PC-3 (cell line): ENCODE results near the gene OXSR1. TPM values are rescaled to one million over a fixed set of nuclear protein-coding genes. Genes with fewer than 3 reads are reported as not detected.

Experiments used
- ATAC-seq: fragments of 200-7000 bp; cut with Tn5 transposase; 2 replicates; pipeline ENCODE4 v1.9.1; 2020; ENCODE audit warnings: mild to moderate bottlenecking, moderate library complexity
- BruUV-seq: library from RNA; stranded (reverse); fragments of 400-500 nt; replicated peaks from 2 replicates; lab custom pipeline; 2021; lab: Mats Ljungman, UMichigan
- CTCF ChIA-PET: fragments of 300-600 bp; sonication (Branson Sonifier 250); formaldehyde crosslinking; loops from one replicate; lab custom pipeline; 2022; ENCODE audit warnings: antibody characterized with exemption; lab: Charles Lee
- POLR2A ChIA-PET: fragments of 300-600 bp; sonication (Branson Sonifier 250); formaldehyde crosslinking; loops from one replicate; lab custom pipeline; 2022; ENCODE audit warnings: antibody characterized with exemption; ENCODE audit not compliant: unreplicated experiment; lab: Charles Lee
- DNase-seq: peaks from one replicate; pipeline ENCODE4 v3.0.0-alpha.2; 2015
- H2AFZ ChIP-seq: fragments of 300-600 bp; sonication (generic); 2 replicates; pipeline ENCODE4 v1.6.0; 2016; ENCODE audit warnings: antibody characterized with exemption, low read length
- H3F3A ChIP-seq: fragments of 300-600 bp; sonication (generic); one replicate; pipeline ENCODE4 v1.6.0; 2017; ENCODE audit warnings: antibody characterized with exemption, low read length, control low read depth, mild to moderate bottlenecking; ENCODE audit not compliant: unreplicated experiment
- H3K27ac ChIP-seq: fragments of 300-600 bp; sonication (generic); 2 replicates; pipeline ENCODE4 v1.5.1; 2016; ENCODE audit warnings: mild to moderate bottlenecking, low read length
- H3K27me3 ChIP-seq: fragments of 300-600 bp; sonication (generic); 2 replicates; pipeline ENCODE4 v1.6.1; 2016; ENCODE audit warnings: low read length, mixed read lengths
- H3K36me3 ChIP-seq: fragments of 300-600 bp; sonication (generic); 2 replicates; pipeline ENCODE4 v1.6.1; 2016; ENCODE audit warnings: low read depth, mixed run types, low read length, mixed read lengths
- H3K4me1 ChIP-seq: fragments of 300-600 bp; sonication (generic); 2 replicates; pipeline ENCODE4 v1.5.1; 2016; ENCODE audit warnings: low read length; ENCODE audit not compliant: insufficient read depth
- H3K4me2 ChIP-seq: fragments of 300-600 bp; sonication (generic); 2 replicates; pipeline ENCODE4 v1.6.0; 2016; ENCODE audit warnings: low read length
- H3K4me3 ChIP-seq: fragments of 300-600 bp; sonication (generic); 2 replicates; pipeline ENCODE4 v1.5.1; 2016; ENCODE audit warnings: mild to moderate bottlenecking, low read length, mixed read lengths
- H3K79me2 ChIP-seq: fragments of 300-600 bp; sonication (generic); 2 replicates; pipeline ENCODE4 v1.6.1; 2017; ENCODE audit warnings: low read length, mixed read lengths
- H3K9ac ChIP-seq: fragments of 300-600 bp; sonication (generic); 2 replicates; pipeline ENCODE4 v1.6.0; 2016; ENCODE audit warnings: mild to moderate bottlenecking, low read length
- H3K9me2 ChIP-seq: fragments of 300-600 bp; sonication (generic); replicated peaks from 2 replicates; pipeline ENCODE4 v1.6.1; 2016; ENCODE audit warnings: mixed run types, low read length, mixed read lengths
- H3K9me3 ChIP-seq: fragments of 300-600 bp; sonication (generic); 2 replicates; pipeline ENCODE4 v1.6.1; 2016; ENCODE audit warnings: low read length, mixed read lengths
- H4K20me1 ChIP-seq: fragments of 300-600 bp; sonication (generic); 2 replicates; pipeline ENCODE4 v1.6.1; 2016; ENCODE audit warnings: low read length, mixed read lengths
- CTCF ChIP-seq: fragments of 300-600 bp; sonication (generic); conservative IDR thresholded peaks from 2 replicates; pipeline ENCODE4 v1.5.1; 2017; ENCODE audit warnings: antibody characterized with exemption, low read depth, mild to moderate bottlenecking, low read length
- EZH2 ChIP-seq: fragments of 300-600 bp; sonication (generic); IDR thresholded peaks from one replicate; pipeline ENCODE4 v1.6.1; 2017; ENCODE audit warnings: antibody characterized with exemption, mild to moderate bottlenecking, low read length; ENCODE audit not compliant: unreplicated experiment
- EZH2phosphoT487 ChIP-seq: fragments of 300-600 bp; sonication (generic); IDR thresholded peaks from 2 replicates; pipeline ENCODE4 v1.6.1; 2018; ENCODE audit warnings: mild to moderate bottlenecking, antibody characterized with exemption, low read length, borderline replicate concordance
- intact Hi-C: fragments of 100-400 bp; cut with micrococcal nuclease; formaldehyde crosslinking; loops from 2 replicates; pipeline ENCODE4 v1.9.0; 2023
- total RNA-seq: library from RNA; depleted of rRNA; stranded (reverse); fragments of >200 nt; gene quantifications from 2 replicates; pipeline ENCODE4 v1.2.3, GENCODE V29; 2014

OXSR1 gene
- total RNA-seq, 1 experiment from 2014 or later, result 42.2 TPM

DNA sequence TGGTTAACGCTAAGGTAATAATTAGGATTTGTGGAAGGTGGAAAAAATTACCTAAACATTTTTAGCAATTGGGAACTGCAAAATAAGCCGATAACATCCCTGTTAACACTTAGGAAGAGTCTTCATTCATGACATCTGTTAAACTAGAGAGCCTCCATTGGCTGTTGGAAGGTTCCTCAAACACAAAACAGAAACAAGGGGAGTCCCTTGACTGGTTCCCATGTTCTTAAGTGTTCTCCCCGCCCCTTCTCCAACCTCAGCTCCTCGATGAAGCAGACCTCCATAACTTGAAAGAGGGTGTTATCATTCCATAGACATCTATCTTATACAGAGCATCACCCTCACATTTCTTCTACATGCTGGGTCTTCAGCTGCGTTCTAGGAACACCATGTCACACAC is 102.8 kb downstream of the OXSR1 start:
- Histone ChIP-seq H3K9me2 (no peaks in the 10 kb centered on the region), H3K4me2 (no peak overlapping the region), H2AFZ (no peak overlapping the region), H4K20me1 (no peaks in the 10 kb centered on the region), H3K9ac (no peak overlapping the region), H3K27me3 (no peaks in the 10 kb centered on the region), H3K79me2 (no peaks in the 10 kb centered on the region), H3F3A (no peaks in the 10 kb centered on the region), H3K27ac (no peak overlapping the region), H3K9me3 (no peaks in the 10 kb centered on the region), H3K36me3 (no peaks in the 10 kb centered on the region), H3K4me3 (no peak overlapping the region), H3K4me1 (no peaks in the 10 kb centered on the region)
- POLR2A ChIA-PET, result no interaction called here
- intact Hi-C loops, result no loop called here
- no peak for TF ChIP-seq EZH2
- no peak for TF ChIP-seq EZH2phosphoT487
- TF ChIP-seq CTCF, result no peak
- BruUV-seq, result no TSS peak
- CTCF ChIA-PET, result no interaction called here
- ATAC-seq (no peak), DNase-seq (no peak)

DNA sequence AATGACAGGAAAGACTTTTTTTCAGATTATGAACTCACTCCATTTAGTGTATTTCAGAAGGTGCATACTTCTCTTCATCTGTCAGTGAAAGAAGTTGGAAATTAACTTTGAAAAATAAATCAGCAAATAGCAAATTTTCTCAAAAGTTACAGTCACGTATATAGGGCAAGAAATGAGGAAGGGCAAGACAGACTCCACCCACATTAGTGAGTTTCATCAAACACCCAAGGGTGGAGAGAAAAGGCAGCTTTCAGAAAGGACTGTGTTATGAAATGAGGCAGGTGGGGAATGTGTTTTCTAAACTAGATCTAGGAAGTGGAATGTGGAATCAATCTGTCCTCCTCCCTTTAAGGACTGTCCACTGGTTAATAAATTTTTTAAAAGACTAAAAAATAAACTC is 103.2 kb downstream of the OXSR1 start:
- Histone ChIP-seq H3F3A (no peaks in the 10 kb centered on the region), H3K9me3 (no peaks in the 10 kb centered on the region), H3K27ac (no peak overlapping the region), H3K9me2 (no peaks in the 10 kb centered on the region), H3K4me3 (no peak overlapping the region), H3K9ac (no peak overlapping the region), H3K36me3 (no peaks in the 10 kb centered on the region), H4K20me1 (no peaks in the 10 kb centered on the region), H3K27me3 (no peaks in the 10 kb centered on the region), H3K79me2 (no peaks in the 10 kb centered on the region), H2AFZ (no peak overlapping the region), H3K4me1 (no peaks in the 10 kb centered on the region), H3K4me2 (no peak overlapping the region)
- TF ChIP-seq EZH2phosphoT487 (no peak), EZH2 (no peak), CTCF (no peak)
- POLR2A ChIA-PET, result no interaction called here
- CTCF ChIA-PET, result no interaction called here
- BruUV-seq, result no TSS peak
- ATAC-seq (no peak), DNase-seq (no peak)
- intact Hi-C loops, result no loop called here

- H3K4me3 ChIP-seq, result no peak overlapping the region
- TF ChIP-seq CTCF (no peak), EZH2 (no peak), EZH2phosphoT487 (no peak)
- no peaks in the 10 kb centered on the region for H3K27me3 ChIP-seq
- H4K20me1 ChIP-seq, result no peaks in the 10 kb centered on the region
- ATAC-seq (no peak), DNase-seq (no peak)
- no peaks in the 10 kb centered on the region for H3K79me2 ChIP-seq
- no peaks in the 10 kb centered on the region for H3F3A ChIP-seq
- no peaks in the 10 kb centered on the region for H3K9me2 ChIP-seq
- BruUV-seq, result no TSS peak
- no peaks in the 10 kb centered on the region for H3K4me1 ChIP-seq
- ChIA-PET CTCF (no interaction called here), POLR2A (no interaction called here)
- no peaks in the 10 kb centered on the region for H3K9me3 ChIP-seq
- intact Hi-C loops, result no loop called here
- H3K9ac ChIP-seq, result no peak overlapping the region
- no peak overlapping the region for H3K4me2 ChIP-seq
- no peak overlapping the region for H3K27ac ChIP-seq
- H3K36me3 ChIP-seq, result no peaks in the 10 kb centered on the region
- H2AFZ ChIP-seq, result no peak overlapping the region
Observed at GRCh38 chr3:38270606-38271005, 105.3 kb downstream of the OXSR1 start.
